Limb (tissue), 2 donors: ENCODE results near the gene DNMT3A.
A peak's percentile ranks its signal among the peaks of the same experiment; 100 is the strongest.
"Not testable (repeated sequence)": the region's sequence is repeated elsewhere in the genome, so short reads cannot be mapped to it uniquely, and the experiment has no call there.

Source experiments
- DNase-seq, 2 donors: peaks; one replicate each; pipeline ENCODE4 v3.0.0-alpha.2; 2016; ENCODE audit errors: extremely low spot score in 2 of 2

The DNMT3A gene

GRCh38 chr2:25213229-25213628 lies 128.5 kb downstream of the DNMT3A start:
- no peak for DNase-seq

GRCh38 chr2:25210923-25211322 lies 130.8 kb downstream of the DNMT3A start:
- not testable (repeated sequence) for DNase-seq

- DNase-seq, result no peak
These were observed 134.6 kb downstream of the DNMT3A start for GRCh38 chr2:25207078-25207545.

GRCh38 chr2:25204190-25204838 lies 137.4 kb downstream of the DNMT3A start:
- peak in 1 of 2 donors; percentile 68 for DNase-seq

GRCh38 chr2:25202275-25202674 lies 139.4 kb downstream of the DNMT3A start:
- no peak for DNase-seq

GRCh38 chr2:25201794-25202193 lies 139.9 kb downstream of the DNMT3A start:
- DNase-seq, result no peak

GRCh38 chr2:25201265-25201664 lies 140.5 kb downstream of the DNMT3A start:
- no peak for DNase-seq

GRCh38 chr2:25198576-25198975 lies 143.1 kb downstream of the DNMT3A start:
- DNase-seq, result peak in 1 of 2 donors; percentile 31

GRCh38 chr2:25198209-25198525 lies 143.6 kb downstream of the DNMT3A start:
- no peak for DNase-seq

- peak in 1 of 2 donors; percentile 57 for DNase-seq
These were observed 144.2 kb downstream of the DNMT3A start for GRCh38 chr2:25197336-25198208.

GRCh38 chr2:25194576-25195122 lies 147.1 kb downstream of the DNMT3A start:
- no peak for DNase-seq

- DNase-seq, result no peak
These were observed 151.2 kb downstream of the DNMT3A start for GRCh38 chr2:25190536-25190935.

GRCh38 chr2:25188405-25188804 lies 153.3 kb downstream of the DNMT3A start:
- no peak for DNase-seq

- no peak for DNase-seq
These were observed 153.9 kb downstream of the DNMT3A start for GRCh38 chr2:25187729-25188350.

GRCh38 chr2:25184254-25184653 lies 157.5 kb downstream of the DNMT3A start:
- no peak for DNase-seq

GRCh38 chr2:25178976-25179375 lies 162.7 kb downstream of the DNMT3A start:
- no peak for DNase-seq
